SK-N-SH (cell line): ENCODE results near the gene DGUOK. TPM values are rescaled to one million over a fixed set of nuclear protein-coding genes. Genes with fewer than 3 reads are reported as not detected.

Experiments
- CTCF ChIA-PET: fragments of 300-600, 350-600 bp; formaldehyde crosslinking; extraction: SDS; loops from one replicate; lab custom pipeline; 2021; lab: Yijun Ruan, JAX
- POLR2A ChIA-PET: fragments of 350-600 bp; sonication (Branson Sonifier 250); formaldehyde crosslinking; extraction: SDS; loops from one replicate; lab custom pipeline; 2020; ENCODE audit warnings: antibody characterized with exemption, inconsistent platforms; lab: Yijun Ruan, JAX
- DNase-seq: peaks from one replicate; pipeline ENCODE4 v3.0.0; 2012
- H2AFZ ChIP-seq: fragments of 200-600 bp; sonication (generic); 2 replicates; pipeline ENCODE4 v1.8.1; 2016; ENCODE audit warnings: antibody characterized with exemption, mild to moderate bottlenecking, low read depth
- H3F3A ChIP-seq: fragments of 200-600 bp; sonication (generic); replicated peaks from 2 replicates; pipeline ENCODE3; 2016; ENCODE audit warnings: antibody characterized with exemption, mild to moderate bottlenecking; ENCODE audit not compliant: insufficient read depth
- H3K27ac ChIP-seq, 2 experiments: fragments of 200-500 bp in 1 of 2; fragments of 200-600 bp in 1 of 2; sonication (Bioruptor generic) in 1 of 2; sonication (generic), shearing (Covaris generic) in 1 of 2; 2 replicates each; pipeline versions ENCODE4 v1.5.1 to v1.6.1; 2014 to 2016; ENCODE audit warnings: low read depth in 2 of 2, inconsistent platforms in 1 of 2, low read length in 1 of 2, mild to moderate bottlenecking in 1 of 2, mixed read lengths in 1 of 2
- H3K27me3 ChIP-seq: fragments of 200-600 bp; sonication (generic), shearing (Covaris generic); 2 replicates; pipeline ENCODE4 v1.6.1; 2016; ENCODE audit warnings: mixed run types; ENCODE audit not compliant: insufficient read depth
- H3K36me3 ChIP-seq, 2 experiments: fragments of 200-500 bp in 1 of 2; fragments of 200-600 bp in 1 of 2; sonication (Bioruptor generic) in 1 of 2; sonication (generic) in 1 of 2; replicated peaks in 1 of 2; 2 replicates each; pipeline versions ENCODE3 to v1.5.1; 2014 to 2016; ENCODE audit warnings: low read length in 1 of 2, mild to moderate bottlenecking in 1 of 2; ENCODE audit not compliant: insufficient read depth in 2 of 2, control insufficient read depth in 1 of 2
- H3K4me1 ChIP-seq, 2 experiments: fragments of 200-500 bp in 1 of 2; fragments of 200-600 bp in 1 of 2; sonication (Bioruptor generic) in 1 of 2; sonication (generic), shearing (Covaris generic) in 1 of 2; 2 replicates each; pipeline versions ENCODE4 v1.5.1 to v1.6.1; 2014 to 2016; ENCODE audit warnings: low read depth in 1 of 2, low read length in 1 of 2, mixed run types in 1 of 2; ENCODE audit not compliant: insufficient read depth in 2 of 2, control insufficient read depth in 1 of 2
- H3K4me2 ChIP-seq: fragments of 200-600 bp; sonication (generic), shearing (Covaris generic); 2 replicates; pipeline ENCODE4 v1.6.1; 2017; ENCODE audit warnings: mixed run types
- H3K4me3 ChIP-seq, 2 experiments: fragments of 200-500 bp in 1 of 2; fragments of 200-600 bp in 1 of 2; sonication (Bioruptor generic) in 1 of 2; sonication (generic), shearing (Covaris generic) in 1 of 2; 2 replicates each; pipeline versions ENCODE4 v1.5.1 to v1.8.1; 2014 to 2016; ENCODE audit warnings: low read depth in 2 of 2, inconsistent platforms in 1 of 2, low read length in 1 of 2, mild to moderate bottlenecking in 1 of 2, mixed read lengths in 1 of 2, moderate library complexity in 1 of 2
- H3K79me2 ChIP-seq: fragments of 200-600 bp; sonication (generic); 2 replicates; pipeline ENCODE4 v1.8.1; 2017; ENCODE audit warnings: mild to moderate bottlenecking; ENCODE audit not compliant: insufficient read depth
- H3K9ac ChIP-seq: fragments of 200-600 bp; sonication (generic); 2 replicates; pipeline ENCODE4 v1.6.1; 2017; ENCODE audit warnings: mixed run types
- H3K9me2 ChIP-seq: fragments of 200-600 bp; sonication (generic); 2 replicates; pipeline ENCODE4 v1.6.1; 2017; ENCODE audit warnings: mixed run types
- H3K9me3 ChIP-seq: fragments of 200-600 bp; sonication (generic); 2 replicates; pipeline ENCODE4 v1.6.1; 2017; ENCODE audit warnings: mixed run types, mild to moderate bottlenecking, moderate library complexity
- H4K20me1 ChIP-seq: fragments of 200-600 bp; sonication (generic); 2 replicates; pipeline ENCODE4 v1.6.1; 2017; ENCODE audit warnings: mild to moderate bottlenecking, mixed run types; ENCODE audit not compliant: insufficient read depth
- CHD2 ChIP-seq: fragments of 150-350 bp; IDR thresholded peaks from 2 replicates; pipeline ENCODE4 v1.6.1; 2018; ENCODE audit warnings: low read length; ENCODE audit not compliant: partially characterized antibody
- EP300 ChIP-seq, 2 experiments: IDR thresholded peaks; 2 replicates each; pipeline versions ENCODE4 v1.4.0 to v1.6.1; 2012; ENCODE audit warnings: borderline replicate concordance in 1 of 2, low read depth in 1 of 2, low read length in 1 of 2
- EZH2phosphoT487 ChIP-seq: fragments of 200-600 bp; sonication (generic); IDR thresholded peaks from 2 replicates; pipeline ENCODE4 v1.6.1; 2017; ENCODE audit warnings: low read depth, mixed run types, mild to moderate bottlenecking, antibody characterized with exemption, moderate library complexity, borderline replicate concordance
- FOSL2 ChIP-seq: IDR thresholded peaks from 2 replicates; pipeline ENCODE4 v1.4.0; 2012; ENCODE audit warnings: low read depth, mild to moderate bottlenecking, moderate library complexity, borderline replicate concordance
- FOXM1 ChIP-seq: IDR thresholded peaks from 2 replicates; pipeline ENCODE4 v1.4.0; 2012; ENCODE audit warnings: low read depth, mild to moderate bottlenecking
- GATA2 ChIP-seq: sonication (generic); formaldehyde crosslinking; IDR thresholded peaks from 2 replicates; pipeline ENCODE4 v1.5.0; 2020; ENCODE audit warnings: mild to moderate bottlenecking, missing genetic modification reagents
- MEF2A ChIP-seq: IDR thresholded peaks from 2 replicates; pipeline ENCODE4 v1.4.0; 2012; ENCODE audit warnings: low read depth, borderline replicate concordance
- PBX3 ChIP-seq: IDR thresholded peaks from 2 replicates; pipeline ENCODE4; 2012
- POLR2AphosphoS5 ChIP-seq: IDR thresholded peaks from 2 replicates; pipeline ENCODE4 v1.6.1; 2012; ENCODE audit warnings: low read depth, low read length
- RCOR1 ChIP-seq: fragments of 150-350 bp; IDR thresholded peaks from 2 replicates; pipeline ENCODE4 v1.6.1; 2017; ENCODE audit warnings: antibody characterized with exemption, low read length
- RXRA ChIP-seq: IDR thresholded peaks from 2 replicates; pipeline ENCODE4 v1.4.0; 2012; ENCODE audit warnings: low read depth, mild to moderate bottlenecking, borderline replicate concordance
- TCF12 ChIP-seq: IDR thresholded peaks from 2 replicates; pipeline ENCODE4 v1.4.0; 2012
- TEAD4 ChIP-seq: IDR thresholded peaks from 2 replicates; pipeline ENCODE4 v1.4.0; 2012; ENCODE audit warnings: mild to moderate bottlenecking, borderline replicate concordance; ENCODE audit not compliant: insufficient read depth
- USF1 ChIP-seq: IDR thresholded peaks from 2 replicates; pipeline ENCODE4 v1.4.0; 2012; ENCODE audit warnings: low read depth, borderline replicate concordance
- USF2 ChIP-seq: fragments of 150-350 bp; IDR thresholded peaks from 2 replicates; pipeline ENCODE4 v1.6.1; 2017; ENCODE audit warnings: antibody characterized with exemption, low read length, low read depth, borderline replicate concordance
- ZBTB33 ChIP-seq: IDR thresholded peaks from 2 replicates; pipeline ENCODE4 v1.4.0; 2012; ENCODE audit warnings: low read depth, borderline replicate concordance
- WGBS: methylation state at CpG from one replicate; pipeline ENCODE4 v1.1.6; 2017; ENCODE audit warnings: low lambda C conversion rate; 5-methylcytosine and 5-hydroxymethylcytosine counted together
- polyA plus RNA-seq, 3 experiments: library from polyadenylated mRNA; depleted of rRNA; stranded (reverse); fragments of >200 nt; gene quantifications; 2 replicates each; pipeline ENCODE4 v1.2.3, GENCODE V29; 2012
- small RNA-seq, 7 experiments: library from RNA; depleted of rRNA; stranded (forward); fragments of <200 nt; gene quantifications; one replicate each; pipeline ENCODE3, GENCODE V24; 2012

The DGUOK gene
- polyA plus RNA-seq, 1 of the 3 experiments (the other 2 are of a cell fraction), result 122 TPM

- Histone ChIP-seq H3K27ac (no peak overlapping the region), H3K79me2 (no peaks in the 10 kb centered on the region), H3K9ac (no peak overlapping the region)
These were observed 81.0 kb downstream of the DGUOK start for GRCh38 chr2:74007711-74008110.

More at GRCh38 chr2:74007711-74008110, 81.0 kb downstream of the DGUOK start:
- DNase-seq, result no peak
- Histone ChIP-seq H3K4me1 (peaks cover 15 to 60% of the 10 kb centered on the region in 2 experiments; a peak in 3 of 4 replicates), H3K4me3 (no peak overlapping the region), H3K9me3 (no peaks in the 10 kb centered on the region), H4K20me1 (no peaks in the 10 kb centered on the region; the same call in 1 of the 2 replicates), H3K27me3 (no peaks in the 10 kb centered on the region), H3F3A (no peaks in the 10 kb centered on the region), H3K9me2 (no peaks in the 10 kb centered on the region), H3K4me2 (no peak overlapping the region), H2AFZ (no peak overlapping the region), H3K36me3 (peaks cover 0 to 17% of the 10 kb centered on the region in 2 experiments)
- POLR2A ChIA-PET, result no interaction called here
- CTCF ChIA-PET, result interaction anchor here (1.1 to 1.7 kb wide), 3 partner anchors 13 to 140 kb away, joined by 4 to 6 read pairs (median 5); partner anchors contain the start of gene BOLA3
- TF ChIP-seq EP300 (IDR thresholded peaks at IDR 0.05; ENCODE audit: borderline replicate concordance in 1 of 2, low read depth in 1 of 2, low read length in 1 of 2) (no peak), USF2 (no peak), POLR2AphosphoS5 (no peak), PBX3 (no peak), CHD2 (no peak), MEF2A (no peak), GATA2 (CRISPR knock-in tag) (no peak), RCOR1 (no peak), RXRA (no peak), TEAD4 (no peak), USF1 (no peak), ZBTB33 (no peak), TCF12 (no peak), EZH2phosphoT487 (no peak), FOXM1 (no peak), FOSL2 (no peak)
- 96% methylated on average over 5 of the region's 5 CpGs for WGBS

Small RNA genes lying within 50 kb of the gene (small RNA-seq; reads per million reads assigned to genes)
- gene AC110801.1 (0 reads per million in 7 experiments), gene RNA5SP97 (0 reads per million in 7 experiments)

Other genes with a start within 250 kb of the DGUOK start
- 32.1 and 44.5 TPM in 2 replicates for gene TPRKB, start 189.5 kb upstream of the DGUOK start, polyA plus RNA-seq (2012; rRNA removed)
- gene DUSP11, start 146.8 kb upstream of the DGUOK start, polyA plus RNA-seq (2012; rRNA removed), result 14.4 and 19.3 TPM in 2 replicates
- 0.02 and 0.06 TPM in 2 replicates for gene C2orf78, start 142.7 kb upstream of the DGUOK start, polyA plus RNA-seq (2012; rRNA removed)
- 42.2 and 54.5 TPM in 2 replicates for gene STAMBP, start 97.9 kb upstream of the DGUOK start, polyA plus RNA-seq (2012; rRNA removed)
- 0.10 and 0.25 TPM in 2 replicates for gene ACTG2, start 33.9 kb upstream of the DGUOK start, polyA plus RNA-seq (2012; rRNA removed)
- 1.6 TPM in 2 replicates for gene TET3, start 58.0 kb downstream of the DGUOK start, polyA plus RNA-seq (2012; rRNA removed)
- gene BOLA3, start 221.0 kb downstream of the DGUOK start, polyA plus RNA-seq (2012; rRNA removed), result 64.4 and 90.1 TPM in 2 replicates